GM06990 (cell line): ENCODE results near the gene CLN5.

Source experiments
- DNase-seq: peaks from one replicate; pipeline ENCODE4 v3.0.0-alpha.2; 2011; ENCODE audit not compliant: insufficient read length; ENCODE audit errors: extremely low read depth
- H3K27me3 ChIP-seq: replicated peaks from 2 replicates; pipeline ENCODE4 v1.6.0; 2011; ENCODE audit warnings: low read length; ENCODE audit not compliant: control insufficient read depth, insufficient read depth
- H3K36me3 ChIP-seq: 2 replicates; pipeline ENCODE4 v1.5.1; 2011; ENCODE audit warnings: low read length; ENCODE audit not compliant: control insufficient read depth, insufficient read depth
- H3K4me3 ChIP-seq: replicated peaks from 2 replicates; pipeline ENCODE4 v1.5.1; 2011; ENCODE audit warnings: low read depth, mild to moderate bottlenecking, control low read depth, low read length
- CTCF ChIP-seq: IDR thresholded peaks from 2 replicates; pipeline ENCODE4 v1.5.1; 2011; ENCODE audit warnings: low read length, control low read depth, mild to moderate bottlenecking, inconsistent platforms; ENCODE audit not compliant: insufficient read depth, poor library complexity, severe bottlenecking

CLN5 gene

GRCh38 chr13:76991796-76992547 lies at the start of gene CLN5:
TSS of gene CLN5 (plus strand) at chr13:76992081. CDS start at chr13:76992099, 18 bp downstream.
- peak; percentile 99 for DNase-seq
- TF ChIP-seq CTCF: no peak
- Histone ChIP-seq H3K4me3 (peak within 1 kb of the TSS; percentile 96), H3K27me3 (no peaks in the 10 kb centered on the region), H3K36me3 (no peaks in the 10 kb centered on the region; the same call in 1 of the 2 replicates)

- DNase-seq: no peak
- Histone ChIP-seq H3K27me3 (no peaks in the 10 kb centered on the region), H3K36me3 (no peaks in the 10 kb centered on the region), H3K4me3 (no peak overlapping the region)
- TF ChIP-seq CTCF: no peak
These were observed 49.5 kb upstream of the CLN5 start for GRCh38 chr13:76942363-76942762.

GRCh38 chr13:76943646-76944045 lies 48.2 kb upstream of the CLN5 start:
- TF ChIP-seq CTCF: no peak
- no peak overlapping the region for H3K4me3 ChIP-seq
- no peak for DNase-seq
- no peaks in the 10 kb centered on the region for H3K36me3 ChIP-seq
- no peaks in the 10 kb centered on the region for H3K27me3 ChIP-seq

- Histone ChIP-seq H3K27me3 (no peaks in the 10 kb centered on the region), H3K36me3 (no peaks in the 10 kb centered on the region), H3K4me3 (no peak overlapping the region)
- no peak for TF ChIP-seq CTCF
- DNase-seq: no peak
These were observed 47.4 kb upstream of the CLN5 start for GRCh38 chr13:76944456-76944855.

- DNase-seq: no peak
- no peak for TF ChIP-seq CTCF
These were observed 43.7 kb upstream of the CLN5 start, which contains the start of gene ACOD1 for GRCh38 chr13:76948149-76948548. TSS of gene ACOD1 (plus strand) at chr13:76948511. CDS start at chr13:76948559, 48 bp downstream.

GRCh38 chr13:76950101-76950500 lies 41.8 kb upstream of the CLN5 start:
- DNase-seq: no peak
- Histone ChIP-seq H3K4me3 (no peak overlapping the region), H3K27me3 (no peaks in the 10 kb centered on the region), H3K36me3 (no peaks in the 10 kb centered on the region)
- no peak for TF ChIP-seq CTCF

More at GRCh38 chr13:76948149-76948548, 43.7 kb upstream of the CLN5 start, which contains the start of gene ACOD1:
- H3K4me3 ChIP-seq: no peak within 1 kb of the TSS
- H3K27me3 ChIP-seq: no peaks in the 10 kb centered on the region
- H3K36me3 ChIP-seq: no peaks in the 10 kb centered on the region
